Measurements from ENCODE around the gene UPP2.

- TF ChIP-seq, protein P1, sequence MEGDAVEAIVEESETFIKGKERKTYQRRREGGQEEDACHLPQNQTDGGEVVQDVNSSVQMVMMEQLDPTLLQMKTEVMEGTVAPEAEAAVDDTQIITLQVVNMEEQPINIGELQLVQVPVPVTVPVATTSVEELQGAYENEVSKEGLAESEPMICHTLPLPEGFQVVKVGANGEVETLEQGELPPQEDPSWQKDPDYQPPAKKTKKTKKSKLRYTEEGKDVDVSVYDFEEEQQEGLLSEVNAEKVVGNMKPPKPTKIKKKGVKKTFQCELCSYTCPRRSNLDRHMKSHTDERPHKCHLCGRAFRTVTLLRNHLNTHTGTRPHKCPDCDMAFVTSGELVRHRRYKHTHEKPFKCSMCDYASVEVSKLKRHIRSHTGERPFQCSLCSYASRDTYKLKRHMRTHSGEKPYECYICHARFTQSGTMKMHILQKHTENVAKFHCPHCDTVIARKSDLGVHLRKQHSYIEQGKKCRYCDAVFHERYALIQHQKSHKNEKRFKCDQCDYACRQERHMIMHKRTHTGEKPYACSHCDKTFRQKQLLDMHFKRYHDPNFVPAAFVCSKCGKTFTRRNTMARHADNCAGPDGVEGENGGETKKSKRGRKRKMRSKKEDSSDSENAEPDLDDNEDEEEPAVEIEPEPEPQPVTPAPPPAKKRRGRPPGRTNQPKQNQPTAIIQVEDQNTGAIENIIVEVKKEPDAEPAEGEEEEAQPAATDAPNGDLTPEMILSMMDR (IDR thresholded peaks at IDR 0.05 in 8 of 11, conservative IDR thresholded peaks at IDR 0.05 in 3 of 11), result no peak
- TF ChIP-seq POLR2A (IDR thresholded peaks at IDR 0.05), result no peak
- no peak for TF ChIP-seq POLR2AphosphoS5 (IDR thresholded peaks at IDR 0.05)
These were observed 23.2 kb downstream of the UPP2 start for GRCh38 chr2:158124896-158125295.

Measured in spleen (tissue), 7 donors.